Progenitor cell of endocrine pancreas (in vitro differentiated cells): Measurements from ENCODE around the gene CLEC16A. TPM values are rescaled to one million over a fixed set of nuclear protein-coding genes. Genes with fewer than 3 reads are reported as not detected.

Source experiments
- DNase-seq: peaks from one replicate; pipeline ENCODE4 v3.0.0; 2021; ENCODE audit warnings: low spot score; ENCODE audit not compliant: unreplicated experiment
- H3K27ac Mint-ChIP-seq: 2 replicates; pipeline ENCODE4 v1.8.0; 2021; ENCODE audit warnings: mild to moderate bottlenecking, moderate library complexity, mixed read lengths
- H3K27me3 Mint-ChIP-seq: 2 replicates; pipeline ENCODE4 v1.8.0; 2021; ENCODE audit warnings: mixed read lengths
- H3K36me3 Mint-ChIP-seq: 2 replicates; pipeline ENCODE4 v1.8.0; 2022; ENCODE audit warnings: mixed read lengths; ENCODE audit not compliant: insufficient read depth
- H3K4me1 Mint-ChIP-seq: 2 replicates; pipeline ENCODE4 v1.8.0; 2021; ENCODE audit warnings: low read depth, mixed read lengths
- H3K4me3 Mint-ChIP-seq: 2 replicates; pipeline ENCODE4 v1.8.0; 2021; ENCODE audit warnings: low read depth, mild to moderate bottlenecking, moderate library complexity, mixed read lengths
- H3K9me3 Mint-ChIP-seq: 2 replicates; pipeline ENCODE4 v1.8.0; 2021; ENCODE audit warnings: low read depth, mixed read lengths
- total RNA-seq: library from RNA; stranded (reverse); gene quantifications from 2 replicates; pipeline ENCODE4 v1.2.1, GENCODE V29; 2021
- TF ChIP-seq, protein P1 (sequence below): fragments of 200-600 bp; sonication (generic); IDR thresholded peaks from one replicate; pipeline ENCODE4 v1.5.0; 2021; ENCODE audit warnings: antibody characterized with exemption, mild to moderate bottlenecking; ENCODE audit not compliant: unreplicated experiment

Gene CLEC16A
- total RNA-seq, 1 donor from 2014 or later: 34.3 TPM

- Mint-ChIP-seq H3K27ac (no peak overlapping the region), H3K4me1 (peaks cover 15% of the 10 kb centered on the region), H3K4me3 (no peak overlapping the region), H3K9me3 (no peaks in the 10 kb centered on the region), H3K27me3 (peaks cover 13% of the 10 kb centered on the region), H3K36me3 (no peaks in the 10 kb centered on the region)
- TF ChIP-seq, protein P1, sequence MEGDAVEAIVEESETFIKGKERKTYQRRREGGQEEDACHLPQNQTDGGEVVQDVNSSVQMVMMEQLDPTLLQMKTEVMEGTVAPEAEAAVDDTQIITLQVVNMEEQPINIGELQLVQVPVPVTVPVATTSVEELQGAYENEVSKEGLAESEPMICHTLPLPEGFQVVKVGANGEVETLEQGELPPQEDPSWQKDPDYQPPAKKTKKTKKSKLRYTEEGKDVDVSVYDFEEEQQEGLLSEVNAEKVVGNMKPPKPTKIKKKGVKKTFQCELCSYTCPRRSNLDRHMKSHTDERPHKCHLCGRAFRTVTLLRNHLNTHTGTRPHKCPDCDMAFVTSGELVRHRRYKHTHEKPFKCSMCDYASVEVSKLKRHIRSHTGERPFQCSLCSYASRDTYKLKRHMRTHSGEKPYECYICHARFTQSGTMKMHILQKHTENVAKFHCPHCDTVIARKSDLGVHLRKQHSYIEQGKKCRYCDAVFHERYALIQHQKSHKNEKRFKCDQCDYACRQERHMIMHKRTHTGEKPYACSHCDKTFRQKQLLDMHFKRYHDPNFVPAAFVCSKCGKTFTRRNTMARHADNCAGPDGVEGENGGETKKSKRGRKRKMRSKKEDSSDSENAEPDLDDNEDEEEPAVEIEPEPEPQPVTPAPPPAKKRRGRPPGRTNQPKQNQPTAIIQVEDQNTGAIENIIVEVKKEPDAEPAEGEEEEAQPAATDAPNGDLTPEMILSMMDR: no peak
- no peak for DNase-seq
These were observed 258.8 kb downstream of the CLEC16A start for GRCh38 chr16:11203111-11203623.

DNA sequence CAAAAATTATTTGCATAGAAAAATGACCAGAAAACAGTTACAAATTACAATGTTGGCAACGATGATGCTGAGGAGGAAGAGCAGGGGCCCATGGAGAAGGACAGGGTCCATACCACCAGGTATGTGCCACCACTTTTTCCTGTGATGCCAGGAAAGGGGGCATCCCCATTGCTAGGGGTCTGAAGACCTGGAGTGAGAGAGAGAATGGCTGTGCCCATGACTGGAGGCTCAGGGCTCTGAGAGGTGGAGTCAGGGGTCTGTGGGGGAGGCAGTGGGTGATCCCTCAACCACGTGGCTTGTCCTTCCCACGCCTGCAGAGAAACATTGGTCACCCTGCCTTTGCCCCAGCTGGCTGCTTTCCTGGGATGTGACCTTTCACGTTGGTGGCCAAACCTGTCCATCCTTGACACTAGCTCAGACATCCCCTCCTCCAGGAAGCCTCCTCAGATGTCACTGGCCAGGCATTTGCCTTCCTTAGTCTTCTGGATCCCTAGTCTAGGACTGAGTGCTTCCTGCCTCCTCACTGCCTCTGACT lies 260.2 kb downstream of the CLEC16A start:
- TF ChIP-seq, protein P1: no peak
- no peak overlapping the region for H3K27ac Mint-ChIP-seq
- no peak overlapping the region for H3K4me3 Mint-ChIP-seq
- DNase-seq: no peak
- H3K4me1 Mint-ChIP-seq: peaks cover 9% of the 10 kb centered on the region
- peaks cover 13% of the 10 kb centered on the region for H3K27me3 Mint-ChIP-seq
- no peaks in the 10 kb centered on the region for H3K9me3 Mint-ChIP-seq
- no peaks in the 10 kb centered on the region for H3K36me3 Mint-ChIP-seq

DNA sequence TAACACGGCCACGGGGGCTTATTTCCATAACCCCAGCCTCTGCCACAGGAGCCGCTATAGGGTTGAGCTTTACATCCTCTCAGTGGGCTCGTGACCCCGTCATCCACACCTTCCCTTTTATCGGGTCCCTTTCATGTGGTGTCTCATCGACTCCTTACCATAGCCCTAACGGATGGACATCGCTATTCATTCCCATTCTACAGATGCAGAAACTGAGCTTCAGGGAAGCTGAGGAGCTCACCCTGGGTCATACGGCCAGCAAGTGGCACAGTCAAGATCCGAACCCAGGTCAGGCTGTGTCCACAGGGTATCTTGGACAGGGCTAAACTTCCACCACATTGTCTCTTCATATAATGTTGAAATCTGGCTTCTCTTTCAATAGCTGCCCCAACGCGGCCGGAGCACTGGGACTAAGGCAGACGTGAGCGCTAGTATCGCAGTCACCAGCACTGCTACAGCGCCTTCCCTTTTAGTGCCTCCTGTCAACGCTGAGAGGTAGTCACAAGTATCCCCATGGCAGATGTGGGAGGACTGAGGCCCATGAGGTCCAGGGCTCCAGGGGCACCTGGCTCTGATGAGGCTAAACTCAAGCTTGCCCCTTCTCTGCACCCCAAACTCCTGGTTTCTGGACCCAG lies 260.8 kb downstream of the CLEC16A start:
- TF ChIP-seq, protein P1: no peak
- Mint-ChIP-seq H3K9me3 (no peaks in the 10 kb centered on the region), H3K27me3 (peaks cover 13% of the 10 kb centered on the region), H3K4me1 (peaks cover 9% of the 10 kb centered on the region), H3K4me3 (no peak overlapping the region), H3K36me3 (no peaks in the 10 kb centered on the region), H3K27ac (no peak overlapping the region)
- DNase-seq: no peak

DNA sequence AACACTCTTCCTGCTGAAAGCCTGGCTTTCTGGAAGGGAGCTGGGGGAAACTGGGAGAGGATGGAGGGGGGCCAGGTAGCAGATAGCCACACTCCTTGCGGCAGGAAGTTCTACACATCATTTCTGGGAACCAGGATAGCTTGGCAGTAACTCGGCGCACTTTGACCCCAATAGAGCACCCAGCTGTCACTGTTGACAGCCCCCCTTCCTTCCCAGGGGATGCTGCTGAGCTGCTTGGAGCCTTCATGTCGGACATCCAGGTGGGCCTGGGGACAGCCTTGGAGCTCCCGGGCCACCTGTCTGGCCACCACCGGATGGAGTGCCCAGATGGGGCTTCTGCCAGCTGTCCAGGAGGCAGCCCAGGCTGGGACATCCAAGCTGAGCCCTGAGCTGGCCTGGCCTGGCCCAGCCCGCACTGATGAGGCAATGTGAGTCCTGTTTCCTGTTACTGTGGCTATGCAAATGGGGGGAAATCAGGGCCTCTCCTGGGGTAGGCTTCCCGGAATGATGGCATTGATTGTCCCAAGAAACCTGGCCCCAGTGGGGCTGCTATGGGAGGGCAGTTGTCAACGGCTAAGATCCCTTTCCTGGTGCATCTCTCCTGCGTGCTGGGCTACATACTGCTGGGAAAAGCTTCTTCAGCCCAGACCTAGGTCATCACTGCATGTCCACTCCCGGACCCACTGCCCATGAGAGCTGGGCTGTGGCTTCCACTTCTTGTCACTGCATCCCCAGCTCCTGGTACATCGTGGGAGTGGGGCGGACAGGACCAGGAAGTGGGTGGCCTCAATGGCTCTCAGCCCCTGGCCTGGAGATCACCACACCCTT lies 261.6 kb downstream of the CLEC16A start:
- peaks cover 11% of the 10 kb centered on the region for H3K27me3 Mint-ChIP-seq
- no peak for DNase-seq
- no peak overlapping the region for H3K4me3 Mint-ChIP-seq
- H3K36me3 Mint-ChIP-seq: no peaks in the 10 kb centered on the region
- no peaks in the 10 kb centered on the region for H3K9me3 Mint-ChIP-seq
- TF ChIP-seq, protein P1: no peak
- H3K27ac Mint-ChIP-seq: no peak overlapping the region
- peaks cover 9% of the 10 kb centered on the region for H3K4me1 Mint-ChIP-seq

DNA sequence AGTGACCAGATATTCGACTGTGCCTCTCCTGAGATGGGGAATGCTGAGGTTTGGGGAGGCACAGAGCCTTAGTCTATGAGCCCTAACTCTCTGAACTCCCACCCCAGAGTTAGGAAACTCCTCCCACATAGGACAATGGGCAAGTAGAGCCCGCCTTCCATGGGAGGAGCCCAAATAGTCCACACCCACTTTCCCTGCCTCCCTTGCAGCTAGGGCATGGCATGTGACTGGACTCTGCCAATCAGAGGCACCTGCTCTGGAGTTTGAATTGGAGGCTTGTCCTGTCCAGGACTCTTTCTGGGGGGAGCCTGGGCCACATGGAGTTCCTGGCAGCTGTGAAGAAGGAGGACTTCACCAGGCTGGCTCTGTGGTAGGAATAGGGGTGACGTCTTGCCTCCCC lies 263.3 kb downstream of the CLEC16A start:
- H3K27me3 Mint-ChIP-seq: peaks cover 13% of the 10 kb centered on the region
- H3K36me3 Mint-ChIP-seq: no peaks in the 10 kb centered on the region
- no peaks in the 10 kb centered on the region for H3K4me1 Mint-ChIP-seq
- H3K9me3 Mint-ChIP-seq: no peaks in the 10 kb centered on the region
- no peak overlapping the region for H3K27ac Mint-ChIP-seq
- no peak overlapping the region for H3K4me3 Mint-ChIP-seq
- TF ChIP-seq, protein P1: no peak
- no peak for DNase-seq
